Lung (tissue), 12 donors: ENCODE results near the gene DOCK2. TPM values are rescaled to one million over a fixed set of nuclear protein-coding genes. Genes with fewer than 3 reads are reported as not detected.

ENCODE experiments used
- ATAC-seq: fragments of 200-7000 bp; cut with Tn5 transposase; one replicate; pipeline ENCODE4 v1.9.1; 2020; ENCODE audit warnings: moderate number of reproducible peaks; ENCODE audit not compliant: insufficient read depth, low FRiP score
- DNase-seq, 3 donors: peaks; one replicate each; pipeline ENCODE4 v3.0.0-alpha.2; 2013 to 2017
- H3K27ac ChIP-seq, 2 donors: one replicate each; pipeline ENCODE4 v1.5.1; 2013; ENCODE audit warnings: mild to moderate bottlenecking in 2 of 2, moderate library complexity in 2 of 2, control low read depth in 1 of 2, inconsistent platforms in 1 of 2, low read depth in 1 of 2, low read length in 1 of 2
- H3K27me3 ChIP-seq, 3 donors: one replicate each; pipeline ENCODE4 v1.5.1; 2013; ENCODE audit warnings: low read length in 2 of 3; ENCODE audit not compliant: control insufficient read depth in 3 of 3, insufficient read depth in 3 of 3
- H3K36me3 ChIP-seq, 4 donors: one replicate each; pipeline ENCODE4 v1.5.1; 2013; ENCODE audit warnings: low read length in 4 of 4, mild to moderate bottlenecking in 1 of 4, moderate library complexity in 1 of 4; ENCODE audit not compliant: control insufficient read depth in 4 of 4, insufficient read depth in 4 of 4
- H3K4me1 ChIP-seq, 5 donors: one replicate each; pipeline ENCODE4 v1.5.1; 2013; ENCODE audit warnings: low read length in 5 of 5, mild to moderate bottlenecking in 2 of 5, moderate library complexity in 1 of 5; ENCODE audit not compliant: control insufficient read depth in 5 of 5, insufficient read depth in 5 of 5
- H3K4me3 ChIP-seq: one replicate; pipeline ENCODE4 v1.5.1; 2013; ENCODE audit warnings: mild to moderate bottlenecking, control low read depth, moderate library complexity
- H3K9ac ChIP-seq, 2 donors: one replicate each; pipeline ENCODE4 v1.5.1; 2013; ENCODE audit warnings: low read length in 2 of 2, control low read depth in 1 of 2; ENCODE audit not compliant: insufficient read depth in 1 of 2
- H3K9me3 ChIP-seq, 4 donors: one replicate each; pipeline ENCODE4 v1.5.1; 2013; ENCODE audit warnings: low read length in 3 of 4, mild to moderate bottlenecking in 1 of 4, moderate library complexity in 1 of 4; ENCODE audit not compliant: control insufficient read depth in 4 of 4, insufficient read depth in 3 of 4
- WGBS, 2 donors: extraction: QIAGEN DNeasy Blood & Tissue Kit; methylation state at CpG; one replicate each; pipeline ENCODE4 v1.1.7; 2013; 5-methylcytosine and 5-hydroxymethylcytosine counted together
- polyA plus RNA-seq, 2 donors: library from polyadenylated mRNA; stranded (reverse); fragments of 200-250 nt; gene quantifications; one replicate each; pipeline ENCODE4 v1.2.1, GENCODE V29; 2013
- total RNA-seq, 2 donors: library from RNA; depleted of rRNA in 1 of 2; stranded (reverse); fragments of >200 nt in 1 of 2; gene quantifications; one replicate each; pipeline ENCODE4 v1.2.1, GENCODE V29; 2014 to 2021
- TF ChIP-seq, protein P1 (sequence below): IDR thresholded peaks from 2 replicates; pipeline ENCODE4 v1.5.1; 2012; ENCODE audit warnings: mild to moderate bottlenecking; ENCODE audit errors: control extremely low read depth, extremely low read depth
- donor health status: control.
- donor health status: control.
- donor health status: Bipolar disorder and iron deficiency.
- donor health status: healthy.
- donor health status: DM: yes; HTN: yes; CAD: no.

DOCK2 gene
- total and polyA plus RNA-seq, 4 donors: 9.6 to 66.6 (median 43.4) TPM

DNA sequence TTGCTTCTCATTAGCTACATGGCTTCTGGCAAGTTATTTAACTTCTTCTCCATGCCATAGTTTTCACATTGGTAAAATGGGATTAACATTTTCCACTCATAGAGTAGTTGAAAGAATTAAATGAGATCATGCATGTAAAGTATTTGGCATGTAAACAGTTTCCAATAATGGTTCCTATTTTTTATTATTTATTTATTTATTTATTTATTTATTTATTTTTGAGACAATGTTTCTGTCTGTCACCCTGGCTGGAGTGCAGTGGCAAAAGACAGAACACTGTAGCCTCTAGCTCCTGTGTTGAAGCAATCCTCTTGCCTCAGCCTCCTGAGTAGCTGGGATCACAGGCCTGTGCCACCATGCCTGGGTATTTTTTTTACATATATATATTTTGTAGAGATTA, 117.7 kb downstream of the DOCK2 start:
- DNase-seq (no peak), ATAC-seq (no peak)
- H3K9ac ChIP-seq: no peak overlapping the region
- TF ChIP-seq, protein P1, sequence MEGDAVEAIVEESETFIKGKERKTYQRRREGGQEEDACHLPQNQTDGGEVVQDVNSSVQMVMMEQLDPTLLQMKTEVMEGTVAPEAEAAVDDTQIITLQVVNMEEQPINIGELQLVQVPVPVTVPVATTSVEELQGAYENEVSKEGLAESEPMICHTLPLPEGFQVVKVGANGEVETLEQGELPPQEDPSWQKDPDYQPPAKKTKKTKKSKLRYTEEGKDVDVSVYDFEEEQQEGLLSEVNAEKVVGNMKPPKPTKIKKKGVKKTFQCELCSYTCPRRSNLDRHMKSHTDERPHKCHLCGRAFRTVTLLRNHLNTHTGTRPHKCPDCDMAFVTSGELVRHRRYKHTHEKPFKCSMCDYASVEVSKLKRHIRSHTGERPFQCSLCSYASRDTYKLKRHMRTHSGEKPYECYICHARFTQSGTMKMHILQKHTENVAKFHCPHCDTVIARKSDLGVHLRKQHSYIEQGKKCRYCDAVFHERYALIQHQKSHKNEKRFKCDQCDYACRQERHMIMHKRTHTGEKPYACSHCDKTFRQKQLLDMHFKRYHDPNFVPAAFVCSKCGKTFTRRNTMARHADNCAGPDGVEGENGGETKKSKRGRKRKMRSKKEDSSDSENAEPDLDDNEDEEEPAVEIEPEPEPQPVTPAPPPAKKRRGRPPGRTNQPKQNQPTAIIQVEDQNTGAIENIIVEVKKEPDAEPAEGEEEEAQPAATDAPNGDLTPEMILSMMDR: no peak
- peaks cover 0 to 5% (median 0%) of the 10 kb centered on the region in 4 donors for H3K36me3 ChIP-seq
- no peak overlapping the region for H3K27ac ChIP-seq
- no peaks in the 10 kb centered on the region for H3K9me3 ChIP-seq
- peaks cover 0 to 3% (median 0%) of the 10 kb centered on the region in 3 donors for H3K27me3 ChIP-seq
- no peaks in the 10 kb centered on the region for H3K4me1 ChIP-seq
- no peak overlapping the region for H3K4me3 ChIP-seq

DNA sequence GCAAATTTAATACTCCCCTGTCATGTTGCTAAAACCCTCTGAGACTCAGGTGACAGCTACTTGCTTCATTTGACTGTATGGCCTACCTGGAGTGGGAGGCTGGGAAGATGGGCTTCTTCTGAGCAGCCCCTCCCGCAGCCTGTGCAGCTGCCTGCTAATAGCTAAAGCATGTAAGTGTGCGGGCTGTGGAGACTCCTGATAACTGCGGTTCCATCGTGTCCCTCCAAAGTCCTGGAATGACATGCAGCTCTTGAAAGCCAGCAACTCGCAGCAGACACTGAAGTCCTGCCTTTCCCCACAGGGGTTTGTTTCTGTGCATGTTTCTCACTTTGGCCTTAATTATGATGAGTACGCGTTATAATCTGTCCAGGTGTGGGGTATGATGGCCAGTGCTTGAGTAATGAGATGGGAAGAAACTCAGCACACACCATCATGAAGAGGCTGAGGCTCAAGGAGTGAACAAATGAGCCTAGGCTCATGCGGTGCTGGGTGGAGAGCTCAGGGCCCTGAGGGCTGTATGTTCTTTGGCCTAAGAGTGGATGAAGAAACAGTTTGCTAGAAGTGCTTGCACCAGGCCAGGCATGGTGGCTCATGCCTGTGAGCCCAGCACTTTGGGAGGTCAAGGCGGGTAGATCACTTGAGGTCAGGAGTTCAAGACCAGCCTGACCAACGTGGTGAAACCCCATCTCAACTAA, 119.1 kb downstream of the DOCK2 start:
- TF ChIP-seq, protein P1: no peak
- no peaks in the 10 kb centered on the region for H3K9me3 ChIP-seq
- no peak overlapping the region for H3K9ac ChIP-seq
- peaks cover 0 to 3% (median 0%) of the 10 kb centered on the region in 3 donors for H3K27me3 ChIP-seq
- ATAC-seq (no peak), DNase-seq (no peak)
- H3K36me3 ChIP-seq: peaks cover 0 to 5% (median 0%) of the 10 kb centered on the region in 4 donors
- H3K27ac ChIP-seq: no peak overlapping the region
- no peaks in the 10 kb centered on the region for H3K4me1 ChIP-seq
- no peak overlapping the region for H3K4me3 ChIP-seq
- WGBS, 2 donors: 94 to 96% methylated on average over 10 of the region's 10 CpGs

DNA sequence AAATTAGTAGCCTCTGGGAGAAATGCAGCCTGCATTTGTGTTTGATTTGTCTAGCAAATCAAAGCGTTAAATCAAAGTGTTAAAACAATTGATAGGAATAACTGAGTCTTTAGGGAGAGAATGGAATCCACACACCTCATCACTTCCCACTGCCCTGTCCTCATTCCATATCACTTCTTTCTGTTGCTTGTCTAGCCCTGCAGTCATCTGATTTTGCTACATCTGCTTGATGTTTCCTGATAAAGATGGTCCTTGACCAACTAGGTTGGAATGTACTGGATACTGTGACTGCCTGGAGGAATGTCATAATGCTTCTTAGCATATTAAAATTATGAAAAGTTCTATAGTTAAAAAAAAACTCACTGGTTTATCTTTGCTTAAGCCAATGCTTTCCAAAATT, 119.9 kb downstream of the DOCK2 start:
- no peaks in the 10 kb centered on the region for H3K9me3 ChIP-seq
- WGBS, 2 donors: 92 to 96% methylated on average over 1 of the region's 1 CpG
- TF ChIP-seq, protein P1: no peak
- H3K36me3 ChIP-seq: peaks cover 0 to 5% (median 0%) of the 10 kb centered on the region in 4 donors
- no peak overlapping the region for H3K9ac ChIP-seq
- no peaks in the 10 kb centered on the region for H3K4me1 ChIP-seq
- H3K4me3 ChIP-seq: no peak overlapping the region
- ATAC-seq: no peak
- no peak for DNase-seq
- H3K27me3 ChIP-seq: peaks cover 0 to 3% (median 0%) of the 10 kb centered on the region in 3 donors
- H3K27ac ChIP-seq: no peak overlapping the region

DNA sequence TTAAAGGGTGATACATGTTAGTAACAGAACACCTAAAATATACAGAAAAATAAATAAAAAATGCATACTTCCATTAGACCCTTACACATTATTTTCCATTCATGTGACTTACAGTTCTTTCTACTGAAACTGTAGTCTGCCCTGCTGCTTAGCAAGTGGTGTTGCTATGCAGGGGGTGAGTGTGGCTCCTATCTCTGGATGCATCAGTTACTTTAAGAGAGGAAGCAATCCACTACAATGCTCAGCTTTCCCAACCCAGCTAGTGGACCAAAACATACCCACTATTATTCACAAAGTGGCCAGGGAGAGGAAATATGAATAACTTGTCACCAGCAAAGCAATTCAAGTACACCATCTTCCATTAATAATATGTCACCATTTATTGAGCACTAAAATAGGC, 121.8 kb downstream of the DOCK2 start:
- Histone ChIP-seq H3K4me3 (no peak overlapping the region), H3K9me3 (no peaks in the 10 kb centered on the region), H3K27me3 (peaks cover 0 to 3% (median 0%) of the 10 kb centered on the region in 3 donors), H3K36me3 (peaks cover 0 to 5% (median 0%) of the 10 kb centered on the region in 4 donors), H3K27ac (no peak overlapping the region), H3K9ac (no peak overlapping the region), H3K4me1 (peaks cover 0 to 7% (median 0%) of the 10 kb centered on the region in 5 donors)
- no peak for DNase-seq
- ATAC-seq: no peak
- TF ChIP-seq, protein P1: no peak
